ENCODE measurements around the gene SLC27A6. TPM values are rescaled to one million over a fixed set of nuclear protein-coding genes. Genes with fewer than 3 reads are reported as not detected.

Gene SLC27A6
- total and polyA plus RNA-seq, 7 donors = 0.55 to 0.82 (median 0.68) TPM; not detected in 2

- no peak overlapping the region for H3K4me3 ChIP-seq
- TF ChIP-seq POLR2AphosphoS5 (IDR thresholded peaks at IDR 0.05) (no peak), EP300 (IDR thresholded peaks at IDR 0.05) (no peak), CTCF (IDR thresholded peaks at IDR 0.05) (no peak), POLR2A (IDR thresholded peaks at IDR 0.05) (no peak)
- peaks cover 0 to 5% (median 2%) of the 10 kb centered on the region in 4 donors for H3K4me1 ChIP-seq
- no peaks in the 10 kb centered on the region for H3K27me3 ChIP-seq
- DNase-seq = no peak
- H3K27ac ChIP-seq = no peak overlapping the region
- intact Hi-C loops (cut with DNase I) = no loop called here
- no peaks in the 10 kb centered on the region for H3K9me3 ChIP-seq
- H3K36me3 ChIP-seq = no peaks in the 10 kb centered on the region
- WGBS, 2 donors = 85 to 88% methylated on average over 6 of the region's 6 CpGs
Observed at GRCh38 chr5:129082225-129083136, 117.2 kb downstream of the SLC27A6 start.

Other genes with a start within 250 kb of the SLC27A6 start
- 10 to 100 TPM; 14.1 to 24.3 (median 18.1) TPM for gene ISOC1, start 129.3 kb downstream of the SLC27A6 start, total RNA-seq
- gene ISOC1, start 129.3 kb downstream of the SLC27A6 start, polyA plus RNA-seq = 10 to 100 TPM; 21.6 to 34.2 (median 28.2) TPM

Measured in sigmoid colon (tissue), 7 donors.